ENCODE data around the gene FSTL3.
A peak's percentile ranks its signal among the peaks of the same experiment; 100 is the strongest.

Gene FSTL3

GRCh38 chr19:645912-646778 is 30.0 kb upstream of the FSTL3 start:
- DNase-seq: no peak

- no peak for DNase-seq
These were observed 29.2 kb upstream of the FSTL3 start for GRCh38 chr19:646779-647565.

- DNase-seq: no peak
These were observed 28.5 kb upstream of the FSTL3 start for GRCh38 chr19:647566-648284.

GRCh38 chr19:648305-648704 is 27.9 kb upstream of the FSTL3 start:
- DNase-seq: no peak

GRCh38 chr19:648904-649801 is 27.0 kb upstream of the FSTL3 start:
- DNase-seq: no peak

- DNase-seq: no peak
These were observed 26.1 kb upstream of the FSTL3 start for GRCh38 chr19:650121-650520.

DNA sequence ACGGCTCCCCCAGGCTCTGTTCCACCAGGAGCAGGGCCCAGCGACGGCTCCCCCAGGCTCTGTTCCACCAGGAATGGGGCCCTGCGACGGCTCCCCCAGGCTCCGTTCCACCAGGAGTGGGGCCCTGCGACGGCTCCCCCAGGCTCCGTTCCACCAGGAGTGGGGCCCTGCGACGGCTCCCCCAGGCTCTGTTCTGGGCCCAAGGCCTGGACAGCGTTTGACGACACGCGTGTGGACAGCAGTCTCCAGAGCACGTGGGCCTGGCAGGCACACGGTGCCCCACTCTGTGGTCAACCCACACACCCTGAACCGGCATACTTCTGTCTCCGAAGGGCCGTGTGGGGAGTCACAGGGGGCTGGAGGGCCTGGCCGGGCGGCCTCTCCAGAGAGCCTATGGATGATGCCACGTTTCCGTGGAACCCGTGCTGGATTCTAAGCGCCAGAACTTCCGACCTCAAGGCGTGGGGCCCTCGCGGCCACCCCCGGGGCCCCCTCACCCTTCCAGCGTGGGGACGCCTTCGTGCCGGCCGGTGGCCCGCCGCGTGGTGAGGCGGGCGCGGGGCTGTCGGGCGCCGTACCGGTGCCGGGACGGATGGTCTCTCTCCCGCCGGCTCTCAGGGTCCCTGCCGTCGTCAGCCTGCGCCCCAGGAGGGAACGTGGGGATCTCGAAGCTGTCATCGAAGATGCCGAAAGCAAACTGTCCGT is 24.9 kb upstream of the FSTL3 start:
- no peak for DNase-seq

GRCh38 chr19:651991-652390 is 24.2 kb upstream of the FSTL3 start:
- DNase-seq: no peak

- no peak for DNase-seq
These were observed 23.5 kb upstream of the FSTL3 start for GRCh38 chr19:652467-653389.

DNA sequence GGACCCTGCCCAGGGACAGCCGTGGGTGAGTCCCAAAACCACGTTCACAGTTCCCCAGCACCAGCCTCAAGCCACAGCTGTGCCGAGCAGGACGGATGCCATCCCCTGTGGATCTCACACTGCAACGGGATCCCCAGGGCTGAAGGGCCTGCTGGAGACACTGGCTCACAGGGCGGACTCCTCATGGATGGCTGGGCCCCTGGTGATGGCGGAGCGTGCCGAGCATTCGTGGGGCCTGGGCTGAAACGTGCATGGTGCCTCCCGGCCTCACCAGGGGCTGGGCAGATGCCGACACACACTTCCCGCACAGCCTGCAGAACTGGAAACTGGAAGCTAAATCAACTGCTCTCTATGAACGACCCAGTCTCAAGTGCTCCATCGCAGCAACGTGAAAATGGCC is 22.8 kb upstream of the FSTL3 start:
- DNase-seq: no peak

DNA sequence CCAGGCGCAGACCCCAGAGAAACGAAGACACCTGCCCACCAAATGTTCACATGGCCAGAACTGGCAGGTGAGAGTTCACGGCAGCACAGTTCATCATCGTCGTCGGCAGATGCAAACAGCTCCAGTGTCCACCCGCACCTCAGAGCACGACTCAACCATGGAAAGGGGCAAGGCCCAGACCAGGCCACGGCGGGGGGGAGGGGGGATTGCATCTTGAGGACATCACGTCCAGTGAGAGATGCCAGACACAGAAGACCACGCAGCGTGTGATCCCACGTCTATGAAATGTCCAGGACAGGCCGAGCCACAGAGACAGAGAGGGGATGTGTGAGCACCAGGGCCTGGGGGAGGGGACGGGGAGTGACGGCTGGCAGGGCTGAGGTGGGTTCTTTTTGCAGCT is 20.5 kb upstream of the FSTL3 start:
- no peak for DNase-seq

DNA sequence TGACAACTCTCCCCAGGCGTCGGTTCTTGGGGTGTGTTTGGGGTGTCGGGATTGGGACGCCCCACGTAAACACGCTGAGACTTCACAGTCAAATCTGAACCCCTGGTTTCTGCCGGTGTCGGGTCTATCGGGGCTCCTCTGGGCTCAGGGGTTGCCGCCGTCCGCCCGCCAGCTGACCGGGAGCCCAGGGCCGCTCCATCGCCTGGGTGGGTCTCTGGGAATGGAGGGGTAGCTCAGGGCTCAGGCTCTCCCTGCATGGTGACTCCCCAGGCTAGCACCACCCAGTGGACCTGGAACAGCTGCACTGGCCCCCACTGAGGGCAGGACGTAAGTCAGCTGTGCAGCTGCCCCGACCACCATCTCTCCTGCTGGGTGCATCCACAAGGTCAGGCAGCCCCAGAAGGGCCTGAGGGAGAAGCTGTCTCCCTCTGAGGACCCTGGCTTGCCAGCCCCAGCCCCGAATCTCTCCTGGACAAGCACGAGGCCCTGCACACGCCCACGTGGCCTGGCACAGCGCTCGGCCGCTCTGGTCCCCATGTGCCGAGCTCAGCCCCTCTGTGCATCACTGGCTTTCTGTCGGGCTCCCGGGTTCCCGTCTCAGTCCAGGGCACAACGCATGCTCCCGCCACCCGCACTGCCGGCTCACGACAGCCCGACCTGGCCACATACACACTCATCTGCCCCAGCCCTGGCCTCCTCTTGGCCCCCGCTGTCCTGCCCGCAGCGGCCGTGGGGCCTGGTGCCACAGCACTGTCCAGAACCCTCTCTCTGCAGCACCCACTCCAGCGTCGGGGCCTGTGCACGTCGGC is 19.2 kb upstream of the FSTL3 start:
- DNase-seq: no peak

DNA sequence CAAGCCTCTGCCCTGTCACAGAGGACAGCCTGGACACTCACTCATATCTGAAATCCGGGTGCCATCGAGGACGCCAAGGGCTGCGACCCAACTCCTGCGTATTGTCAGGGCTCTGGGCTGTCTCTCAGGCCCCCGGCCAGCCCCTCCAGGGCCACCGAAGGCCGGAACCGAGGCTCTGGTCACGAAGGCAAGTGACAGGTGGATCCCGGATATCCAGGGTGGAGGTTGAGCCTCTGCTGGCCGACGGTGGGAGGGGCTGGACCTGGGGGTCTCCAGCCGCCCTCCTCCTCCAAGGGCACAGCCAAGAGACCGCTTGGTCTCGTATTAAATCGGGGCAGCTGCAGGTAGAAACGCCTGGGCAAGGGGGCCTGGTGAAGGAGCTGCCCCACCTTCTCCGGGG is 18.6 kb upstream of the FSTL3 start:
- no peak for DNase-seq

GRCh38 chr19:658059-658839 is 17.9 kb upstream of the FSTL3 start:
- no peak for DNase-seq

GRCh38 chr19:658916-659839 is 17.0 kb upstream of the FSTL3 start:
- peak; percentile 34 for DNase-seq

DNA sequence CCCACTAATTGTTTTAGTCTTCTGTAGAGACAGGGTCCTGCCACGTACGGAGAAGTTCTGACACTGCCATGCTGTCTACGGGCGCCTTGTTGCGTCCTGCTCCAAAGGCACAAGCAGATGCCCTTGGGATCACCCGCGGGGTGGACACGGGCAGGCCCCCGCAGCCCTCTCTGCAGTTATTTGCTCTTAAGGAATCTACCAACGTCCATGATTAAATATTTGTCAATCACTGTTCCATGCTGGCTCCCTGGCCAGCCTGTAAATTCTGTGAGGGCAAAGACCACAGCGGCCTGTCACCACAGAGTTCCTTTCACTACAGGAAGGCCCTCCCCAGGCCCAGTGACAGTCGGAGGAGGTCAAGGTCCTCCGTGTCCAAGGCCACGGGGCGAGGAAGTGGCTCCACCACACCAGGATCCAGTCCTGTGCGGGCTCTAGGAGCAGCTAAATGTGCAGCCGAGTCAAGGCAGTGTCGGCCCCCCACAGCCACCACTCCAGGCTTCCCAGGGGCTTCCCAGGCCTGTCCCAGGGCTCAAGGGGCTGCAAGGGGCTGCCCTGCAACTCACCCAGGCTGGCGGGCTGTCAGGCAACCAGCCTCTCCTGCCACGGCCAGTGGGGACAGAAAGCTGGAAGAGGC is 15.3 kb upstream of the FSTL3 start:
- no peak for DNase-seq
